HG03439 (cell line): Measurements from ENCODE around the gene TRAK1.

Experiments
- ATAC-seq: cut with Tn5 transposase; IDR thresholded peaks from one replicate; pipeline ENCODE4 v1.9.1; 2021; ENCODE audit warnings: mild to moderate bottlenecking, moderate library complexity; ENCODE audit not compliant: unreplicated experiment

The TRAK1 gene

DNA sequence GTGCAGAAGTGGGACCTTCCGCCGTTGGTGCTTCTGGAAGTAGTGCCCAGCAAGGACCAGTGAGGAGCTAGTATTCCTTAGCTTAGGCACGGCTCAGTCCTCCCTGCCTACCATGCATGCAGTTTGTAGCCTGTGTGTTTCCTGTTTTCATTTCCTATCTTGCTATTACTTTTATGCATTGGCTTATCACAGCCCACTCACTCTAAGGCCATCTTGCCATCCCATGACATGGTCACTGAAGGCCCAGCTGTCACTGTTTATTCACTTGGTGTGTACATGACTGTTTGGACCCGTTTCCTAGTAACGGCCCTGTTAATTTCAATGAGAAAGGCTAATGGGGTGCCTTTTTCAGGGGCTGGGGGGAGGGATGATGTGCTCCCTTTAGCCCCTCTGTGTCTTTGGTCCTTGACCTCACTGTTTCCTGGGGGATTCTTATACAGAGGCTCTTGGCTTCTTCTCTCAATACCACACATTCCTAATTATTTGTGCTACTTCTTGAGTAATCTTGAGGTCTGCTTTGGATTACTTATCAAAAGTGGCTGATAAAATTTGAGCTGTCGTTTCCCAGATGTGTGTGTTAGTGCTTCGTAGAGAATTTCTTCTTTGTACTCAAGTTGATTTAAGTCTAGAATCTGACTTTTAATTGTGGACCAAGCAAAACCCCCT is 24.5 kb upstream of the TRAK1 start:
- peak; percentile 12 for ATAC-seq

DNA sequence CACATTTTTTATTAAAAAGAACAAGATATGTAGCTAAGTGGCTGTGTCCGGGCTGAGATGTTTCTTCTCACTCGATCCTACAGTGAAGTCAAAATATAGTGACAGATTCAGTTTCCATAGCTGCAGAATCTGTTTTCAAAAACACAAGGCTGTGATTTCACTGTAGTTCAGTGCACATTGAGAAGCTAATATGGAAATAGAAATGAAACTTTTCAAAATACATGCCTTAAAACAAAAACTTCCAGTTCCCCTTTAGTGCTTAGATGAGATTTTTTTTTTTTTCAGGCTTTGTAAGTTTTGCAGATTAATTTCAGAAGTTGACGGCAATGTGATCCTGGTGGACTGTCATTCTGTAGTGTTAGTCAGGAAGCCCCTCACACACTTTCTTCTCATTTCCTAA is 23.8 kb upstream of the TRAK1 start:
- ATAC-seq: peak; percentile 88

DNA sequence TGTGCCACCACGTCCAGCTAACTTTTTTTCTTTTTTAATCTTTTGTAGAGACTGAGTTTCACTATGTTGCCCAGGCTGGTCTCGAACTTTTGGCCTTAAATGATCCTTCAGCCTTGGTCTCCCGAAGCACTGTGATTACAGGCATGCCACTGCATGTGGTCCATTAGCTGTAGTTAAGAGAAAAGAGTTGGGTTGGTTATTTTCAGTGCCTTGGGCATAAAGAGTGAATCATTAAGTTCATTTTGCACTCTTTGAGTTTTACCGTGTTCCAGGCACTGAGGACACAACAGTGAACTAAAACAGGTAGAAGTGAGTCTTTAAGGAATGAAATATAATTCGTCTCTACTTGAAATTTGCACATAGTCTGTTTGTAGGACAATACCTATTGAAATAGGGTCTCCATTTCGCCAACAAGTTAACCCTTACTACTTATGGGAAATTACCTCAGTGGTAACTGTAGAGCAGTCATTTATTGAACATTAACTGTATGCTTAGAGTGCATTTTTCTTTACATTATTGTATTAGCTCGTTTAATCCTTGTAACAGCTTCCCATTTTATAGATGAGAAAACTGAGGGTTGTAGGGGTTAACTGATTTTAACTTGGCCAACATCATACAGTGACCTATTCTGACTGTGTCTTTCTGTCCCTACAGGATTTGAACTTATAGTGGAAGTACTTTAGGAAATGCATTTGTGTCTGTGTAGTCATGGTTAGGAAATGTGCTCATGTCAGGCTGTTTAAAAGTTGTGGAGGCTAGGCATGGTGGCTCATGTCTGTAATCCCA is 22.7 kb upstream of the TRAK1 start:
- no peak for ATAC-seq

DNA sequence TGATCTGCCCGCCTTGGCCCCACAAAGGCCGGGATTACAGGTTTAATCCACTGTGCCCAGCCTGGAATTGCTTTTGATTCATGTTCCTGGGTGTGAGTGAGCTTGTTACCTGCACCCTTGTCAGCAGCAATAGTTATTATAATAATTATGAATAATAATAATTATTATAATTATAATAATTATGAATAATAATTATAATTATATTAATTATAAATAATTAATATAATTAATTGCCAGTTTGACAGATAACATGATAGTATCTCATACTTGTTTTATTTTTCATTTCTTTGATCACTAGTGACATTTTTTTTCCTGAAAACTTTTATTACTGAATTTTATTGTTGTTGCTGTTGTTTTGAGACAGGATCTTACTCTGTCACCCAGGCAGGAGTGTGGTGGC is 21.1 kb upstream of the TRAK1 start:
- no peak for ATAC-seq

DNA sequence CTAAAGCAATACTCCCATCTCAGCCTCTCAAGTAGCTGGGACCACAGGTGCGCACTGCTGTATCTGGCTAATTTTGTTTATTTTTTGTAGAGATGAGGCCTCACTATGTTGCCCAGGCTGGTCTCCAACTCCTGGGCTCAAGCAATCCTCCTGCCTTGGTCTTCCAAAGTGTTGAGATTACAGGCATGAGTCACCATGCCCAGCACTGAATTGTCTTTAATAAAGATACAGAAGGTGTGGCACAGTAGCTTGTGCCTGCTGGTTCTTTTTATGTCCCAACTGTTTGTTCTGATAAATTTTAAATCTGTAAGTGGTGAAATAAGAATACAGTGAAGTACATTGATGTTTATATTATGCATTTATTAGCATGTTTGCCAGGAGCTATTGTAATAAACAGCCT is 20.6 kb upstream of the TRAK1 start:
- no peak for ATAC-seq

DNA sequence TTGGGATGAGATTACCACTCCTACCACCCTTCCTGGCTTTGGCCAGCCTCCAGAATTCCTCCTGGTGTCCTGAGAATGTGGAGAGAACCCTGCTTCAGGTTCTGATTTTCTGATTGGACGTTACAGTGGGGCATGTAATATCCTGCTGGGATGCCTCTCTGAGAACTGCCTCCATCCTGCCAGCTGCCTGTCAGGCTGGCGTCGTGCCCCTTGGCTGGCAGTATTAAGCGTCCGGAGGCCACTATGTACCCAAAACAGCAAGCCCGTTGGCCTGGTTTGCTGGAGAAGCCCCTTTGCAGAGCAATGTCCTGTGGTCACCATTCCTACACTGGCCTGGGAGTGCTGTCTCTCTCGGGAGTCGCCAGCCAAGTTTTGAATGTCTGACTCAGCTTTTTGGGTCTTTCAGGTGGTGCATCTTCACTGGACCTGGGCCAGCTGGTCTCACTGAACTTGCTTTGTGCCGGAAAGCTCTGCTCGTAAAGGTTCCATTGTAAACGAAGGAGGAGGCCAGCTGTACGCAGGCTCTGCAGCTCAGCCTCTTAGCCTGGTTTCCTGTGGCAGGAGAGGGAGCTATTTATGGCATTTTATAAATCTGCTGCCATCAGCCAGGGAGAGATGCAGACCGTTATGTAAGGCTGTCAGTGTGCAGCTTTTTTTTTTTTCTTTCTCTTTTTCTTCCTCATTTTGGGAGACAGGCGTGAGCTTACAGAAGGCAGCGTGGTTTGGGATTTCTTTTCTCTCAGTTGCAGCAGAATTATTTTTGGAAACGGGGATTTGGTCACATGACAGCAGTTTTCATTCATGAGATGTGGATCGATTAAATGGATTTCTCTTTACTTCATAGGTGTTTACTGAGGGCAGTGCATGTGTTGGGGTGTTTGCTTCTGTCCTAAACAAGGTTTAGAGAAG is 19.0 kb upstream of the TRAK1 start:
- ATAC-seq: no peak

DNA sequence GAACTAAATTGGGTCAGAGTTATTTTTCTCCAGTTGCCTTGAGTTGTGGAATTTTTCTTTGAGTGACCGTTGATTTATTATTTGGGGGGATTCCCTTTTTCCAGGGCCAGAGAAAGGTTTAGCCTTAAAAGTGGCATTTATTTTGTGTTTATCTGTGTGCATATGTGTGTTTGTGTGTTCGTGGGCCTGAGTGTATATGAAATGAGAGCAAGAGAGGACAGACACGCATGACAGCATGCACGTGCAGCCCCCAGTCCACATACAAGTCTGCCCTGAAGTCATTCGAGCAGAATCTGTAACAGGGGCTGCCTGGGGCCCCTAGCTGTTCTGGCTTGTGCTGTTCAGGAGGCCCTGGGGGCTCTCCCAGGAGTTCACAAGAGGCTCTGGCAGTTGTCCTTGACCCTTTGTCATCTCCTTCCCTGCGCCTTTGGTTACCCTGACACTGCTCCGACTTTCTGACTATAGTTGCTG is 18.3 kb upstream of the TRAK1 start:
- ATAC-seq: no peak

DNA sequence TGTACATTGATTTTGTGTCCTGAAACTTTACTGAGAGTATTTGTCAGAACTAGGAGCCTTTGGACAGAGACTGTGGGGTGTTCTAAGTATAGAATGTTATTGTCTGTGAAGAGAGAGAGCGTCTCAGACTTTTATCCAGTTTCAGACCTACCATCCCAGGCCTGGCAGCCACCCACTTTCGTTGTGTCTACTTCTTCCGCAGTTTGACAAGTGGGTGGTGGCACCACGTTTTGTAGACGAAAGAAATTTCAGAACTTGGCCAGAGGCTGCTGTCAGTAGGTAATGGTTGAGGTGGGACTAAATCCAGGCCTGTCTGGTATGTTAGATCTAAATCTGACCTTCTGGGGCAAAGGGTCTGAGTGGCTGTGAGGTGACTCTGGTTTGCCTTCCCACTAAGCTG is 13.4 kb upstream of the TRAK1 start:
- no peak for ATAC-seq

DNA sequence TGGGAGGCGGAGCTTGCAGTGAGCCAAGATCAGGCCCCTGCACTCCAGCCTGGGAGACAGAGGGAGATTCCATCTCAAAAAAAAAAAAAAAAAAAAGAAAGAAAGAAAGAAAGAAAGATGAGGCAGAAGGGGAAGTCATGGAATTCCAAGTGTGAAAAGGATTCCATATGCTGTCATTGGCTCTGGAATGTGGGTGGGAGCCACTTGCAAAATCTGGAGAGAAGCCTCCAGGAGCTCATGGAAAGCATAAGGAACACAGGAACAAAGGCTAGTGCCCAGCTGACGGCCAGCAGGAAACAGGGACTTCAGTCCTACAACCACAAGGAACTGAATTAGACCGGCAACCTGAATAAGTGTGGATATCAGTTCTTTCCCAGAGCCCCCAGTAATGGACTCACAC is 12.5 kb upstream of the TRAK1 start:
- no peak for ATAC-seq

DNA sequence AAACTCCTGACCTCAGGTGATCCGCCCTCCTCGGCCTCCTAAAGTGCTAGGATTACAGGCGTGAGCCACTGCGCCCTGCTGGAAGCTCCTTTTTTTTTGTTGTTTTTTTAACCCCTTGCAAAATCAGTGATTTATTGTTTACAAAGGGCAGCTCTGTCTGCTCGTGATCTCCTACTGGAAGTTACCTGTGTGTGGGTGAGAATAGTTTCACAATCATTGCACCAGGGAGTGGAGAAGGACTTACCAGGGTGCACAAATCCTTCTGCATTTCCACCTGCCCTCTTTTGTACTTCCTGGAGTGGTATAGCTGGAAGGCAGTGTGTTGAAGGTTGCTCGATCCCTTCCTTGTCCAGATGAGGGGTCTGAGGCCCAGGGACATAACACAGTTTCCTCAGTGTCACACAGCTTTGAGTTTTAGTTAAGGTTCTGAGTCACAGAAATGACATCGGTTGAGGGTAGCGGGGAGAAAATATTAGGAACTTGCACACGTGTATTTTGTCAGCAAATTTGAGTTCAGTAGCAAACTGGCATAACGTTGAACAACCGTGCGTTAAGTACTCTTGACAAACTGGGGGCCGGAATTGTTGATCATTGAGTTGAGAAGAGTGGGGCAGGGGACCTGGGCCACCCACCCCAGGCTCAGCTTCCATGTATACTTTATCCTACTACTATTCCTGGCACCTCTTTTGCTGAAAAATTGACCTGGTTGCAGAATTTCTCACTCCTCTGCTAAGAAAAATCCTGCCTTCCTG is 11.3 kb upstream of the TRAK1 start:
- no peak for ATAC-seq

DNA sequence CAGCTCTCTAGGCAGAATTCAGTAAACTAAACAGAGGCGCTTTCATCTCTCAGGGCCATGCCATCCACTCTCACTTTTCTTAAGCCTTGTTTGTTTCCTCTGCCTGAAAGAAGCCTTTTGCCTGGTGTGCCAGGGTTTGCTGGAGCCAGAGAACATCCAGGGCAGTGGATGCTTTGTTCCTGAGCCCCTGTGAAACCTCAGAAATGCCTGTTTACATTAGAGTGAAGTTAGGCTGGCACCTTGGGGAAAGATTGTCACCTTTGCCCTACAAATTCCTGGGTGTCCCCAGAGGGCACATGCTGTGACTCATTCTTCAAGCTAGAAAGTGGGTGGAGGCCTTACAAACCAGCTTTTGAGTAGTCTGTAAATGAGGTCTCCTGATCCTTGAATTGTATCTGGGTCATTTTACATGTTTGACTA is 10.7 kb upstream of the TRAK1 start:
- peak; percentile 49 for ATAC-seq

DNA sequence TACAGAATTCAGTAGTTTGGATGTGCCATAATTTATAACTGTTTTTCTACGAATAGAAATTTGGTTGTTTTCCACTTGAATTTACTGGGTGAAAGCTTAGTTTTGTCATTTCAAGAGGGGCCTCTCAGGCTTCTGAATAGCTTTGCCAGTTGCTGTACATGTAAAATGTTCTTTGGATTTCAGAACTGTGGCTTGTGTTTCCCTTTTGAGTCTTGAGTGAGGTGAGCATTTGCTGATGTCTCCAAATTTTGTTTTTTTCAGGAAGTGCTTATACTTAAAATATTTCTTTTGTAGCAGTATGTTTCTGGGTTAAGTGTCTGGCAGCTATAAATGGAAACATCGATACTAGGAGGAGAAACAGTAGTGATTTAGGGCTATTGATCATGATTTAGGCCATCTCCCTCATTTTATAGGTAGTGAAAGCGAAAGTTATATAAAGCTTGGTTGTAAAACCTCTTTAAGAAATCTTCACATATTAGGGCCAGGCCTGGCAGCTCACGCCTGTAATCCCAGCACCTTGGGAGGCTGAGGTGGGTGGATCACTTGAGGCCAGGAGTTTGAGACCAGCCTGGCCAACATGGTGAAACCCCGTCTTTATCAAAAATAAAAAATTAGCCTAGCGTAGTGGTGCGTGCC is 9.2 kb upstream of the TRAK1 start:
- ATAC-seq: no peak

DNA sequence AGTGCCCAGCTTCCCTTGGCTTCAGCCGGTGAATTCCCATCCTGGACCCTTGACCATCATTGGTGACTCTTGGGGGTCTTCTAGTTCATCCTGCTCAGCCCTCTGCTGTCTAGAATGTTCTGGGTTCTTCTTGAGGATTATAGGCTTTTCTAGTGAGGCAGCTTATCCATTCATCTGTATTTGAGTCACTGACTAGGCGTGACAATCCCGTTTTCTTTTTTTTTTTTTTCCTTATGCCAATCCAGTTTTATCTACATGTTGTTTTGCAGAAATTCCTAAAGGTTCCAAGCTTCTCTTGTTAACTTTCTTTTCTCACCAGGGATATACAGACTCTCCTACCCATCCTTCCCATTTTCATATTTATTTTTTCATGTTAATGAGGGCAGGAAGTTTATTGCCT is 6.6 kb upstream of the TRAK1 start:
- ATAC-seq: no peak

DNA sequence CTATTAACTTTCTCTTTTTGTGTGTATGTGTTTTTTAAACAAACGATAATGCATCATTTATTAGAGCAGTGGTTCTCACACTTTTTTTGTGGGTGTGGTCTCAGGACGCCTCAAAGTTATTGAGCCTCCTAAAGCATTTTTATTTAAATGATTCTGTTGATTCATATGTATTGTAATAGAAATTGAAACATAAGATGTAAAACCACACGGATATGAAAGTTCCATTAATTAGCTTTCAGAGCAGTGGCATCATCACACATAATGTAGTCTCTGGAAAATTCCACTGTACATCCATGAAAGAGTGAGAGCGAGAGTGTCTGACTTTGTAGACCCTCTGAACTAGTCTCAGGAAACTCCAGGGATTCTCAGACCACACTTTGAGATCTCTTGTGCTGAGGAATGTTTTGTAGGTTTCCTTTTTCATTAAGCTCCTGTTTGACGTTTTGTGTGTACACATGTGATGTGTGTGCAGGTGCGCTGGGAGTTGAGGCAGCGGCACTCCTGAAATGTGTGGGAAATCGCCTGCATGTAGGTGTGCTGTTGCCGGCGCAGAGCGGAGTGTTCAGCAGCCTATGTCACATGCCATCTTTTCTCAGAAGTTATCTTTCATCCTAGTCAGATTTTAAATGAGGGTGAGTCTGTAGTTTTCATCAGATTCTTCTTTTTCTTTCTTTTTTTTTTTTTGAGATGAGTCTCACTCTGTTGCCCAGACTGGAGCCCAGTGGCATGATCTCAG is 5.3 kb upstream of the TRAK1 start:
- ATAC-seq: no peak

DNA sequence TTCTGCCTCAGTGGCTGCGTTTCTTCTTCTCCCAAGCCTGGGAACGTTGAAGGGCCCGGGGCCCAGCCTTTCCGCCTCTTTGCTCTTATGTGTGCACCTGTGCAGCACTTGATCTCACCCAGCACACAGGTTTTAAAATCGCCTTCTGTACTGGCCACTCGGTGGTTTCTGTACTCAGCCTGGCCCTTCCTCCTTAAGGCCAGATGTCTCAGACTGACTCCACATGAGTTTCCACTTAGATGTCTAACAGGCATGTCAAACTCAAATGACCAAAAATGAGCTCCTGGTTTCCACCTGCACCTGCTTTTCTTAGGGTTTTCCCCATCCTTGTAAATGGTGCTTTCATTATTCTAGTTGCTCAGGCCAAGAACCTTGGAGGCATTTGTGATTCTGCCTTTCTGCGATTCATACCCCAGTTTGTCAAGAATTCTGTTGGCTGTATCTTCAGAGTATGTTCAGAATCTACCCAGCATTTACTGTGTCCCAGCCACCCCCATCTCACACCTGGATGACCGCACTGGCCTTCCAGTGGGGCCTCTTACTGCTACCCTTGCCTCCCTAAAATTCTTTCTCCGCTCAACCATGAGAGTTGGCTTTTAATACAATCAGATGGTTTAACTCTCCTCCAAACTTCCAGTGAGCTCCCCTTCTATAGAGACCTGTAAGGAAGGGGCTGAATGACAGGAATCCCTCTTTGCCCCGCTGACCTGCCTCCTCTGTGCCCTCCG is 2.2 kb upstream of the TRAK1 start:
- ATAC-seq: no peak

DNA sequence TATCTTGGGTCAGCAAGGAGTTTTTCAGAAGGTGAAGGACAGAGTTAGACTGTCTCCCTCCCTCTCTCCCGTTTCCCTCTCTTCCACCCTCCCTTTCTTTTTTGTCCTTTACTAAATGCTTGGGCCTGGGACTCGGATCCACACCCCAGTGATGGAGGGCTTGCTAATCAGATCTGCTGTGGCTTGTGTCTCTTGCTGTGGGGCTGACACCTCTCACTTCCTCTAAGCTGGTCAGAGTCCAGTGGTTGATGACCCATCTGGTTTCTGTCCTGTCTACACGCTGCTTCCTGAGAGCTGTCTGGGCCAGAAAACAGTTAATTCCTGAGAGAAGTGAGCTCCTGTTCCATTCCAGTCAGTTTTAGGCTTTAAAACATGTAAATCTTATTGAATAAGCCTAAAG is 849 bp downstream of the TRAK1 start:
- no peak for ATAC-seq

DNA sequence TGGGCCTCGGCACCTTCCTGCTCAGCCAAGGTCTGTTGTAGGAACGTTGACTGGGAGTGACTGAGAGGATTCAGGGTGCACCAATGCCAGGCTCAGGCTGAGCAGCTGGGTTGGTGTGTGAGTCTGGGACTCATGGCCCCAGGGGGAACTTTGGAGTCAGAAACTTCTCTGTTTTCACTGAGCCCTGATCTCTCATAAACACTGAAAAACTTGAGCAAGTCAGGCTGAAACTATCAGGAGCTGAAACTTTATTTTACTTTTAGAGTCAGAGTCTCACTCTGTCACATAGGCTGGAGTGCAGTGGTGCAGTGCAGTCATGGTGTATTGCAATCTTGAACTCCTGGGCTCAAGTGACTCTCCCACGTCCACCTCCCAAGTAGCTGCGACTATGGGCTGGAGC is 3.0 kb downstream of the TRAK1 start:
- ATAC-seq: peak; percentile 60

DNA sequence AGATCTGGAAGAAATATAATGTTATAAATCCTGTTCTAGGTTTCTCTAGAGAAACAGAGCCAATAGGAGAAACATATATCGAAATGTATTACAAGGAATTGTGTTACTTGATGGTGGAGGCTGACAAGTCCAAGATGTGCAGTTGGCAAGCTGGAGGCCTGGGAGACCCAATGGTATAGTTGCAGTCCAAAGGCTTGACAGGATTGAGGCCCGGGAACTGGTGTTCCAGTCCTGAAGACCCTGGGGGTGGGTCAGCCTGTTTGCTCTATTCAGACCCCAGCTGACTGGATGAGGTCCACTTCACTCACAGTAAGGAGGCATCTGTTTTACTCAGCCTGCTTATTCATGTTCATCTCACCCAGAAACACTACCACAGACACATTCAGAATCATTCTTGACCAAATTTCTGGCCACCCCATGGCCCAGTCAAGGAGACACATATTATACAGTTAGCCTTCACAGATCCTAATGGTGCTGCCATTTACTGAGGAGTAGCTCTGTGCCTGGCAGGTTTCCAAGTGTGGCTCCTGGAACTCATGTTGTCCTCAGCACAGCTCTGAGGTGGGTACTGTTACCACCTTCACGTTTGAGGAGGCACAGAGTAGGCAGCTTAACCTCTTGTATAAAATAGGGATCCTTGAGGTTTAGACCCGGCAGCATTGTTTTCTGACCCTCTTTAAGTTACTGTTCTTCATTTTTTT is 3.7 kb downstream of the TRAK1 start:
- no peak for ATAC-seq
